Left ventricle myocardium inferior (tissue), 1 donor: ENCODE measurements around the gene TMEM92. TPM values are rescaled to one million over a fixed set of nuclear protein-coding genes. Genes with fewer than 3 reads are reported as not detected.

Source experiments
- DNase-seq: peaks from one replicate; pipeline ENCODE4 v3.0.0-alpha.2; 2020
- H3K27ac ChIP-seq: fragments of 200-600 bp; replicated peaks from 2 replicates; pipeline ENCODE4 v1.8.0; 2021
- H3K27me3 ChIP-seq: fragments of 200-600 bp; 2 replicates; pipeline ENCODE4 v1.8.0; 2021; ENCODE audit warnings: low read depth
- H3K36me3 ChIP-seq: fragments of 200-600 bp; 2 replicates; pipeline ENCODE4 v1.8.0; 2021
- H3K4me1 ChIP-seq: fragments of 200-600 bp; 2 replicates; pipeline ENCODE4 v1.8.0; 2021
- H3K4me3 ChIP-seq: fragments of 200-600 bp; 2 replicates; pipeline ENCODE4 v1.8.0; 2021; ENCODE audit warnings: mild to moderate bottlenecking, moderate library complexity
- H3K9me3 ChIP-seq: fragments of 200-600 bp; replicated peaks from 2 replicates; pipeline ENCODE4 v1.8.0; 2021
- CTCF ChIP-seq: fragments of 200-600 bp; IDR thresholded peaks from 2 replicates; pipeline ENCODE4 v1.8.0; 2021; ENCODE audit warnings: antibody characterized with exemption, mild to moderate bottlenecking, borderline replicate concordance
- intact Hi-C: fragments of 100-400 bp; cut with micrococcal nuclease; formaldehyde crosslinking; loops from one replicate; pipeline ENCODE4 v1.11.0; 2022
- total RNA-seq: library from RNA; stranded (reverse); fragmentation: NEBNext Ultra II Directional; extraction: Animal tissue kit (Norgen Biotek cat#: 25700); gene quantifications from one replicate; pipeline ENCODE4 v1.2.1, GENCODE V29; 2021
- donor health status: DM: no; HTN: yes; CAD: no; lungs with severe emphysema.

The TMEM92 gene
- total RNA-seq, 1 donor from 2014 or later = not detected

GRCh38 chr17:50259477-50260324 is 14.6 kb upstream of the TMEM92 start:
- Histone ChIP-seq H3K4me1 (no peaks in the 10 kb centered on the region), H3K4me3 (no peak overlapping the region), H3K36me3 (no peaks in the 10 kb centered on the region), H3K27ac (no peak overlapping the region), H3K27me3 (peaks cover 77% of the 10 kb centered on the region), H3K9me3 (no peaks in the 10 kb centered on the region)
- DNase-seq = no peak
- no peak for TF ChIP-seq CTCF
- intact Hi-C loops = no loop called here

GRCh38 chr17:50260501-50260911 is 13.8 kb upstream of the TMEM92 start:
- Histone ChIP-seq H3K4me1 (no peaks in the 10 kb centered on the region), H3K36me3 (no peaks in the 10 kb centered on the region), H3K4me3 (no peak overlapping the region), H3K9me3 (no peaks in the 10 kb centered on the region), H3K27ac (no peak overlapping the region), H3K27me3 (peaks cover 80% of the 10 kb centered on the region)
- intact Hi-C loops = no loop called here
- no peak for DNase-seq
- no peak for TF ChIP-seq CTCF

GRCh38 chr17:50261051-50261915 is 13.0 kb upstream of the TMEM92 start:
- Histone ChIP-seq H3K4me3 (no peak overlapping the region), H3K36me3 (no peaks in the 10 kb centered on the region), H3K4me1 (peaks cover under 1% of the 10 kb centered on the region), H3K9me3 (no peaks in the 10 kb centered on the region), H3K27ac (no peak overlapping the region), H3K27me3 (peaks cover 84% of the 10 kb centered on the region)
- no peak for DNase-seq
- no peak for TF ChIP-seq CTCF
- intact Hi-C loops = no loop called here

- no peak for DNase-seq
- TF ChIP-seq CTCF = no peak
- peaks cover 82% of the 10 kb centered on the region for H3K27me3 ChIP-seq
- H3K36me3 ChIP-seq = no peaks in the 10 kb centered on the region
- no peaks in the 10 kb centered on the region for H3K9me3 ChIP-seq
- H3K27ac ChIP-seq = no peak overlapping the region
- intact Hi-C loops = no loop called here
- H3K4me1 ChIP-seq = peaks cover 9% of the 10 kb centered on the region
- no peak overlapping the region for H3K4me3 ChIP-seq
Measured at GRCh38 chr17:50262001-50262794, 12.1 kb upstream of the TMEM92 start.
